Activated CD4-positive, CD25-positive, alpha-beta regulatory T cell treated with anti-CD3 and anti-CD28 coated beads, Interleukin-2, amount 50 U/mL, for 24 hours (primary cell): ENCODE results near the gene USPL1.
"Not testable (repeated sequence)": the region's sequence is repeated elsewhere in the genome, so short reads cannot be mapped to it uniquely, and the experiment has no call there.

ENCODE experiments used
- ATAC-seq, 2 donors: fragments of 150-1000 bp; cut with Tn5 transposase; one replicate each; pipeline ENCODE4 v1.10.0; 2021; ENCODE audit warnings: mild to moderate bottlenecking in 1 of 2, moderate library complexity in 1 of 2

Gene USPL1

GRCh38 chr13:30616927-30617314 is 799 bp upstream of the USPL1 start:
- peak; percentile 12 to 13 for ATAC-seq

- peak in 1 of 2 donors; percentile 1 for ATAC-seq
Observed at GRCh38 chr13:30618186-30618929, 638 bp downstream of the USPL1 start.

- no peak for ATAC-seq
Observed at GRCh38 chr13:30618930-30619279, 1.2 kb downstream of the USPL1 start.

- no peak for ATAC-seq
Observed at GRCh38 chr13:30619731-30620130, 2.0 kb downstream of the USPL1 start.

- ATAC-seq, result no peak
Observed at GRCh38 chr13:30620941-30621340, 3.2 kb downstream of the USPL1 start.

GRCh38 chr13:30622551-30622950 is 4.8 kb downstream of the USPL1 start:
- no peak for ATAC-seq

- no peak for ATAC-seq
Observed at GRCh38 chr13:30623392-30623791, 5.7 kb downstream of the USPL1 start.

GRCh38 chr13:30624630-30625029 is 6.9 kb downstream of the USPL1 start:
- ATAC-seq, result no peak

GRCh38 chr13:30629527-30629926 is 11.8 kb downstream of the USPL1 start:
- no peak for ATAC-seq

GRCh38 chr13:30633861-30634260 is 16.1 kb downstream of the USPL1 start:
- ATAC-seq, result no peak

- no peak for ATAC-seq
Observed at GRCh38 chr13:30634838-30635237, 17.1 kb downstream of the USPL1 start.

GRCh38 chr13:30638301-30638700 is 20.6 kb downstream of the USPL1 start:
- ATAC-seq, result no peak

GRCh38 chr13:30639671-30640070 is 22.0 kb downstream of the USPL1 start:
- no peak for ATAC-seq

GRCh38 chr13:30641173-30641572 is 23.5 kb downstream of the USPL1 start:
- not testable (repeated sequence) for ATAC-seq

GRCh38 chr13:30645629-30646028 is 27.9 kb downstream of the USPL1 start:
- ATAC-seq, result no peak

GRCh38 chr13:30647420-30647819 is 29.7 kb downstream of the USPL1 start:
- no peak for ATAC-seq

GRCh38 chr13:30647824-30648521 is 30.3 kb downstream of the USPL1 start:
- ATAC-seq, result no peak

GRCh38 chr13:30648522-30649012 is 30.8 kb downstream of the USPL1 start:
- ATAC-seq, result no peak

GRCh38 chr13:30651648-30652047 is 33.9 kb downstream of the USPL1 start:
- not testable (repeated sequence) for ATAC-seq

GRCh38 chr13:30652746-30653386 is 35.1 kb downstream of the USPL1 start:
- no peak for ATAC-seq

- ATAC-seq, result peak; percentile 89 to 95
Observed at GRCh38 chr13:30654430-30654829, 36.7 kb downstream of the USPL1 start.

GRCh38 chr13:30656178-30656577 is 38.5 kb downstream of the USPL1 start:
- no peak for ATAC-seq

GRCh38 chr13:30659980-30660379 is 42.3 kb downstream of the USPL1 start:
- ATAC-seq, result no peak

GRCh38 chr13:30660796-30661195 is 43.1 kb downstream of the USPL1 start:
- no peak for ATAC-seq
